Adrenal gland (tissue), 5 donors: ENCODE data around the gene VWA2.

Experiments used
- POLR2A ChIP-seq, 2 donors: fragments of 450-650 bp; IDR thresholded peaks; one replicate each; pipeline ENCODE4 v1.6.1; 2017; ENCODE audit warnings: antibody characterized with exemption in 2 of 2, mild to moderate bottlenecking in 2 of 2, moderate library complexity in 1 of 2
- TF ChIP-seq, protein P1 (sequence below), 6 experiments: fragments of 450-650 bp in 4 of 6; fragments of 200-600 bp in 2 of 6; sonication (generic) in 1 of 6; IDR thresholded peaks; 1 replicate in 5 of 6; 2 replicates in 1 of 6; pipeline versions ENCODE4 v1.5.1 to v1.8.0; 2016 to 2021; ENCODE audit warnings: antibody characterized with exemption in 6 of 6, mild to moderate bottlenecking in 2 of 6, moderate library complexity in 1 of 6
- donor health status: DM: no; HTN: no; CAD: no.

DNA sequence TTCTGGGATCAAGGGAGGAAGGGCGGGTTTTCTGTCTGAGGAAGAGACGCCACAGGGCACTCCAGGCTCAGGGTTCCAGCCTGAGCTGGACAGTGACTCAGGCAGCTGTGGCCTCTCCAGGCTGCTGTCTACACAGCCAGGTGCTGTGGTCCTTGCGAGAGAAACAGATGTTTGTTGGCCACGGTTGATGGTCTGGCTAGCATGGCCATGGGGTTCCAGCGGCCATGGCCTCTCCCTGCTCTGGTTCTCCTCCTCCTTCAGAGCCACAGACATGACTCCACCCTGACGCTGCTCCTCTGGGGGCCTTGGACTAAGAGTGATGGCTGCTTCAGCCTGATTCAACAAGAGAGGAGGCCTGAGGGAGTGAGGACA is 89.4 kb downstream of the VWA2 start:
- TF ChIP-seq, protein P1, sequence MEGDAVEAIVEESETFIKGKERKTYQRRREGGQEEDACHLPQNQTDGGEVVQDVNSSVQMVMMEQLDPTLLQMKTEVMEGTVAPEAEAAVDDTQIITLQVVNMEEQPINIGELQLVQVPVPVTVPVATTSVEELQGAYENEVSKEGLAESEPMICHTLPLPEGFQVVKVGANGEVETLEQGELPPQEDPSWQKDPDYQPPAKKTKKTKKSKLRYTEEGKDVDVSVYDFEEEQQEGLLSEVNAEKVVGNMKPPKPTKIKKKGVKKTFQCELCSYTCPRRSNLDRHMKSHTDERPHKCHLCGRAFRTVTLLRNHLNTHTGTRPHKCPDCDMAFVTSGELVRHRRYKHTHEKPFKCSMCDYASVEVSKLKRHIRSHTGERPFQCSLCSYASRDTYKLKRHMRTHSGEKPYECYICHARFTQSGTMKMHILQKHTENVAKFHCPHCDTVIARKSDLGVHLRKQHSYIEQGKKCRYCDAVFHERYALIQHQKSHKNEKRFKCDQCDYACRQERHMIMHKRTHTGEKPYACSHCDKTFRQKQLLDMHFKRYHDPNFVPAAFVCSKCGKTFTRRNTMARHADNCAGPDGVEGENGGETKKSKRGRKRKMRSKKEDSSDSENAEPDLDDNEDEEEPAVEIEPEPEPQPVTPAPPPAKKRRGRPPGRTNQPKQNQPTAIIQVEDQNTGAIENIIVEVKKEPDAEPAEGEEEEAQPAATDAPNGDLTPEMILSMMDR (IDR thresholded peaks at IDR 0.05), result no peak
- no peak for TF ChIP-seq POLR2A (IDR thresholded peaks at IDR 0.05)
